OCI-LY1 (cell line): ENCODE results near the gene ELL.

Experiments
- H2AFZ ChIP-seq: fragments of 200-600 bp; sonication (generic), shearing (Covaris generic); 2 replicates; pipeline ENCODE4 v1.6.0; 2014; ENCODE audit warnings: antibody characterized with exemption, mild to moderate bottlenecking, low read length
- H3F3A ChIP-seq: fragments of 200-600 bp; sonication (generic), shearing (Covaris generic); 2 replicates; pipeline ENCODE4 v1.6.0; 2014; ENCODE audit warnings: mild to moderate bottlenecking, antibody characterized with exemption, low read length, moderate library complexity; ENCODE audit not compliant: insufficient read depth
- H3K27ac ChIP-seq: fragments of 200-600 bp; sonication (generic); 2 replicates; pipeline ENCODE4 v1.5.1; 2014; ENCODE audit warnings: low read length, mixed run types, mild to moderate bottlenecking, low read depth; ENCODE audit not compliant: poor library complexity, severe bottlenecking
- H3K27me3 ChIP-seq: fragments of 200-600 bp; sonication (generic); 2 replicates; pipeline ENCODE4 v1.6.0; 2014; ENCODE audit warnings: antibody characterized with exemption, mild to moderate bottlenecking, low read length, moderate library complexity; ENCODE audit not compliant: insufficient read depth
- H3K36me3 ChIP-seq: fragments of 200-600 bp; sonication (generic); 2 replicates; pipeline ENCODE4 v1.6.1; 2014; ENCODE audit warnings: mild to moderate bottlenecking, antibody characterized with exemption, low read length, moderate library complexity, mixed read lengths; ENCODE audit not compliant: insufficient read depth
- H3K4me1 ChIP-seq: fragments of 200-600 bp; sonication (generic); 2 replicates; pipeline ENCODE4 v1.5.1; 2014; ENCODE audit warnings: mild to moderate bottlenecking, low read length, moderate library complexity; ENCODE audit not compliant: insufficient read depth, severe bottlenecking
- H3K4me2 ChIP-seq: fragments of 200-600 bp; sonication (generic), shearing (Covaris generic); 2 replicates; pipeline ENCODE4 v1.6.1; 2014; ENCODE audit warnings: low read length
- H3K4me3 ChIP-seq: fragments of 200-600 bp; sonication (generic); 2 replicates; pipeline ENCODE4 v1.5.1; 2014; ENCODE audit warnings: low read length, low read depth, mild to moderate bottlenecking, mixed read lengths; ENCODE audit not compliant: poor library complexity, severe bottlenecking
- H3K79me2 ChIP-seq: fragments of 200-600 bp; shearing (Covaris generic); 2 replicates; pipeline ENCODE4 v1.6.1; 2016; ENCODE audit warnings: mixed run types, low read length, mixed read lengths; ENCODE audit not compliant: insufficient read depth
- H3K9ac ChIP-seq: fragments of 200-600 bp; sonication (generic), shearing (Covaris generic); 2 replicates; pipeline ENCODE4 v1.6.1; 2014; ENCODE audit warnings: mild to moderate bottlenecking, low read length, mixed read lengths
- H3K9me2 ChIP-seq: fragments of 200-600 bp; sonication (generic), shearing (Covaris generic); 2 replicates; pipeline ENCODE4 v1.6.1; 2014; ENCODE audit warnings: low read depth, mild to moderate bottlenecking, low read length, mixed read lengths
- H3K9me3 ChIP-seq: fragments of 200-600 bp; shearing (Covaris generic); 2 replicates; pipeline ENCODE4 v1.6.1; 2014; ENCODE audit warnings: low read length, mixed read lengths
- H4K20me1 ChIP-seq: fragments of 200-600 bp; sonication (generic), shearing (Covaris generic); 2 replicates; pipeline ENCODE4 v1.6.0; 2016; ENCODE audit warnings: mild to moderate bottlenecking, low read length; ENCODE audit not compliant: insufficient read depth
- EZH2 ChIP-seq: fragments of 200-600 bp; sonication (generic), shearing (Covaris generic); IDR thresholded peaks from 2 replicates; pipeline ENCODE4 v1.8.0; 2017; ENCODE audit warnings: borderline replicate concordance, mixed run types, mild to moderate bottlenecking, antibody characterized with exemption, low read length, moderate library complexity, mixed read lengths
- TF ChIP-seq, protein P1 (sequence below): fragments of 200-600 bp; sonication (generic), shearing (Covaris generic); IDR thresholded peaks from 2 replicates; pipeline ENCODE4 v1.5.1; 2017; ENCODE audit warnings: mild to moderate bottlenecking, antibody characterized with exemption, low read length, moderate library complexity, mixed read lengths

Gene ELL

DNA sequence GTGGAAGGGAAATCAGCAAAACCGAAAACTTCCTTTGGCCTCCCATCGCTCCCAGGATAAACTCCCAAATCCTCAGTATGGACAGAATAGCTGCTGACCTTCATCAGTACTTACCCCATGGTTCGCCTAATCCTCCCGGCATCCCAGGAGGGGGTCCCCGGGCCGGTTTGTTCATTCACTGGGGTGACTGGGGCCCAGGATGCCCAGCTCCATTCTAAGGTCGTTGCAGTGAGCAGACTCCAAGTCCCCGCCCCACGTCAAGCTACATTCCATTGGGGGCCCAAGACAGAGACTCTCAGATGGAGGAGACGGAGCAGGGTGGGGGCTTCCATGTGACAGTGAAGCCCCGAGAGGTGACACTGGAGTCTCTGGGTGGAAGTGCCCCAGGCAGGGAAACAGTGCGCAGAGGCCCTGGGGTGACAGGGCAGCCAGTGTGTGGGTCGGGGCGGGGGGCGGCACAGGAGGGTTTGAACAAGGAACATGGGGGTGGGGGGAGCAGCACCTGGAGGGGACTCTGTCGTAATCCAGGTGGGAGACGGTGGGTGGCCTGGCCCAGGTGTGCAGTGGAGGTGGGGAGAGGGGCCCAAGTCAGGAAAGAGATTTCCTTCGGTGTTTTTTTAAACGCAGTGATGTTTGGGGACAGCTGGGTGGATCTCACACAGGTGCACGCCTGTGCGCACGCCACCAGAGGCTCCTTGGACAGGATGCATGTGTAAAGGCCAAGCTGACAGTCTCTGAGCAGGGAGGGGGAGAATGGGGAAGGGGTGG is 97.6 kb downstream of the ELL start:
- Histone ChIP-seq H3K9me2 (no peaks in the 10 kb centered on the region), H3K4me1 (peaks cover 30% of the 10 kb centered on the region), H3K79me2 (no peaks in the 10 kb centered on the region), H3K4me3 (no peak overlapping the region), H4K20me1 (no peaks in the 10 kb centered on the region), H3K36me3 (no peaks in the 10 kb centered on the region), H3K9me3 (no peaks in the 10 kb centered on the region), H2AFZ (no peak overlapping the region), H3K9ac (no peak overlapping the region), H3K27ac (no peak overlapping the region), H3K4me2 (no peak overlapping the region), H3F3A (no peaks in the 10 kb centered on the region), H3K27me3 (no peaks in the 10 kb centered on the region)
- no peak for TF ChIP-seq EZH2
- TF ChIP-seq, protein P1, sequence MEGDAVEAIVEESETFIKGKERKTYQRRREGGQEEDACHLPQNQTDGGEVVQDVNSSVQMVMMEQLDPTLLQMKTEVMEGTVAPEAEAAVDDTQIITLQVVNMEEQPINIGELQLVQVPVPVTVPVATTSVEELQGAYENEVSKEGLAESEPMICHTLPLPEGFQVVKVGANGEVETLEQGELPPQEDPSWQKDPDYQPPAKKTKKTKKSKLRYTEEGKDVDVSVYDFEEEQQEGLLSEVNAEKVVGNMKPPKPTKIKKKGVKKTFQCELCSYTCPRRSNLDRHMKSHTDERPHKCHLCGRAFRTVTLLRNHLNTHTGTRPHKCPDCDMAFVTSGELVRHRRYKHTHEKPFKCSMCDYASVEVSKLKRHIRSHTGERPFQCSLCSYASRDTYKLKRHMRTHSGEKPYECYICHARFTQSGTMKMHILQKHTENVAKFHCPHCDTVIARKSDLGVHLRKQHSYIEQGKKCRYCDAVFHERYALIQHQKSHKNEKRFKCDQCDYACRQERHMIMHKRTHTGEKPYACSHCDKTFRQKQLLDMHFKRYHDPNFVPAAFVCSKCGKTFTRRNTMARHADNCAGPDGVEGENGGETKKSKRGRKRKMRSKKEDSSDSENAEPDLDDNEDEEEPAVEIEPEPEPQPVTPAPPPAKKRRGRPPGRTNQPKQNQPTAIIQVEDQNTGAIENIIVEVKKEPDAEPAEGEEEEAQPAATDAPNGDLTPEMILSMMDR: no peak

DNA sequence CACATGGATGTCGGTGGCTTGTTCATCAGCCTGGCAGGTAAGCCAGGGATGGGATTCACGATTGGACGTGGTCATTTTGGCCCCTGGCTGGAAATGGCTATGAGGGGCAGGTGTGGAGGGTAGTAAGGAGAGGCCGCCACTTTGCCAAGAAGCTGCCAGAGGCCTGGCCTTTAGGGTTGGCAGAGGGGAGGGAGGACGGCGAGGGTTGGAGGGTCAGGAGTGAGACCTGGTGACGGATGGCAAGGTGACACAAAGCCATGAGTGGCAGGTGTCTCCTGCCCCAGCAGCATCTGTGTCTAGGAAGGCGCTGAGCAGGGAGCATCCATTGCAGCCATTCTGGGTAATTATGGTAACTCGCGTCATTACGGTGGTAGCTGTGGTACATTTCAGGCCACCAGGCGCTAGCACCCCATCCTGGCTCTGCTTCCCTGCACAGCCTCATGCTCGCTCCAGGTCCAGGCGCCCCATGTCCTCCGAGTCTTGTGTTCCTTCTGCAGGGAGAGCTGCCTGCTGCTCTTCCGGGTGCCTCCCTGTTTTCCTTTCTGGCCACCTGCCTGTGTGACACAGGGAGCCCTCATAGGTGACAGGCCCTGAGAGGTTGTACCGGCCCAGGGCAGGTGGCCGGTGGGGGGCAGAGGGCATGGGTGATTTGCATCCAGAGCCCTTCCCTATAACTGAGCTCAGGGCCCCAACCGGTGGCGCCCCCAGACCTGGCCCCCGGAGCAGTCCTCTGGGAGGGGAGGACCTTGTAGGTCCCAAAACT is 98.4 kb downstream of the ELL start:
- Histone ChIP-seq H3K9me3 (no peaks in the 10 kb centered on the region), H3K4me1 (peaks cover 28% of the 10 kb centered on the region), H3K27me3 (no peaks in the 10 kb centered on the region), H3K27ac (no peak overlapping the region), H3K9ac (no peak overlapping the region), H3K36me3 (no peaks in the 10 kb centered on the region), H3K9me2 (no peaks in the 10 kb centered on the region), H3F3A (no peaks in the 10 kb centered on the region), H2AFZ (no peak overlapping the region), H3K4me2 (no peak overlapping the region), H3K4me3 (no peak overlapping the region), H4K20me1 (no peaks in the 10 kb centered on the region), H3K79me2 (no peaks in the 10 kb centered on the region)
- TF ChIP-seq, protein P1: no peak
- no peak for TF ChIP-seq EZH2

DNA sequence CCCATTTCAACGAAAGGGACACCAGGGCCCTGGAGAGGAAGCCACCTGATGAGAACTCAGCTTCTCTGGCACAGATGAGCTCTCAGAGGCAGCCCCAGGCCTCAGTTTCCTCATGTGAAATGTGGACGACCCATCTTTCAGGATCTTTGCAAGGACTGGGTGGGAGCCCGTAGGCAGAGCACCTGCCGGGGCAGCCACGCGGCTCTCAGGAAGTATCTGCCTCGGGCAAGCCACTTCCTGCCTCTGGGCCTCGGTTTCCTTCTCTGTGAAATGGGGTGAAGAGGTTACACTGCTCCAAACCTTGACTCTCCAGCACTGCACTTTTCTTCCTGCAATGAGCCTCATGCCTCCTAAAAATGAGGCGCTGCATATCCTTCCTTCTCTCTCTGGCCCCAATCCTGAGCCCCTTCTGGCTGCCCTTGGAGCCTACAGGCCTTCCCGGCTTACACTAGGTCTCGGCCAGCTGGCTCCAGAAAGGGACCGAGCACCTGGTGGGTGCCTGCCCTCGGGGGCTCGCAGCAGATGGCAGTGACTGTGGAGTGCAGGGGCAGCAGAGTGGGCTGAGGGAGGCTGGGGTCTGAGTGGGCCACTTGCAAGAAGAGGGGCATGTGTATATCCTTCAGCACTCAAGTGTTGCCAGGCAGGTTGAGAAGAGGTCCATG is 99.2 kb downstream of the ELL start:
- Histone ChIP-seq H3K4me2 (peak overlapping the region; percentile 18; the same call in 1 of the 2 replicates), H3K27ac (no peak overlapping the region), H4K20me1 (no peaks in the 10 kb centered on the region)

More for the DNA sequence above, 99.2 kb downstream of the ELL start:
- Histone ChIP-seq H3K9me2 (no peaks in the 10 kb centered on the region), H3K27me3 (no peaks in the 10 kb centered on the region), H3K79me2 (no peaks in the 10 kb centered on the region), H3K9me3 (no peaks in the 10 kb centered on the region), H3K36me3 (no peaks in the 10 kb centered on the region), H3K4me1 (peaks cover 31% of the 10 kb centered on the region), H3F3A (no peaks in the 10 kb centered on the region), H3K4me3 (no peak overlapping the region), H2AFZ (no peak overlapping the region), H3K9ac (no peak overlapping the region; the same call in 1 of the 2 replicates)
- TF ChIP-seq EZH2: no peak
- TF ChIP-seq, protein P1: no peak
